Fibroblast of villous mesenchyme (primary cell): ENCODE results near the gene SIGLEC12. TPM values are rescaled to one million over a fixed set of nuclear protein-coding genes. Genes with fewer than 3 reads are reported as not detected.

Experiments used
- DNase-seq: peaks from one replicate; pipeline ENCODE4 v3.0.0-alpha.2; 2010; ENCODE audit warnings: low read depth
- H3K4me3 ChIP-seq: 2 replicates; pipeline ENCODE4 v1.5.1; 2011; ENCODE audit warnings: low read depth, mild to moderate bottlenecking, low read length
- total RNA-seq: library from RNA; depleted of rRNA; stranded (reverse); fragments of >200 nt; gene quantifications from 2 replicates; pipeline ENCODE4 v1.2.3, GENCODE V29; 2012
- TF ChIP-seq, protein P1 (sequence below): IDR thresholded peaks from 2 replicates; pipeline ENCODE4 v1.5.1; 2012; ENCODE audit warnings: low read depth, mild to moderate bottlenecking, low read length; ENCODE audit not compliant: insufficient read depth

SIGLEC12 gene
- total RNA-seq, 1 donor: not detected

DNA sequence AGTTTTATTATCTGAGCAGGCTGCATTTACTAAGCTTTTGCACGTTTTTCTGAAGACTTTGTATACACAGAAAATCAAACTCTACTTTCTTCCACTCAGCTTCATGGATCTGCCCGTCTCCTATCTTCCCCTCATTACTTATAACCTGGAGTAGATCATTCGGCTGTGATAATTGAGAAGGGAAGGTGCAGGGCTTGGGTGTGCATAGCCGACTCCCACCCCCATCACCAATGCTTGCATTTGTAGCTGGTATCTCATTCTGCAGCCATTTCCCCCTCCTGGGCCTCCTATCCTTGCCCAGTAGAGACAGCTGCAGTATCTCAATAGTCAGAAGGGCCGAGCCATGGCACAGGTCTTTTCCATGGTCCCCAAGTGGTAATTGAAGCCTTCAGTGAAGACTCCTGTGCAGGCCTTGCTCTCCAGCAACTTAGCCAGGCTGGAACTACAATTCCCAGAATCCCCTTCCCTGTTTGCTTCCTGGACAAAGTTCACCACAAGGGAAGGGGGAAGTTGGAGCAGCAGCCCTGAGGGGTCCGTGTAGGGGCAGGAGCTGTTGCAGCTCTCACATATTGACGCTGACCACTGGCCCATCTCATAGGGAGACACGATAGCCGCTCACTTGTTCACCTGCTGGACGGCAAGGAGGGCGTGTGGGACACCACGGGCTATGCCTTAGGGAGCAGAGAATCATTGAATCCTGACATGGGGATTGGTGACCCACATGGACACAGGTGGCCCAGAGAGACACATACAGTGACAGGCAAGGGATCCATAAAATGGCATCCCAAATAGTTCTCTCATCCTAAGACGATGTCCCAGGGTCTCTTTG lies 41.2 kb downstream of the SIGLEC12 start:
- TF ChIP-seq, protein P1, sequence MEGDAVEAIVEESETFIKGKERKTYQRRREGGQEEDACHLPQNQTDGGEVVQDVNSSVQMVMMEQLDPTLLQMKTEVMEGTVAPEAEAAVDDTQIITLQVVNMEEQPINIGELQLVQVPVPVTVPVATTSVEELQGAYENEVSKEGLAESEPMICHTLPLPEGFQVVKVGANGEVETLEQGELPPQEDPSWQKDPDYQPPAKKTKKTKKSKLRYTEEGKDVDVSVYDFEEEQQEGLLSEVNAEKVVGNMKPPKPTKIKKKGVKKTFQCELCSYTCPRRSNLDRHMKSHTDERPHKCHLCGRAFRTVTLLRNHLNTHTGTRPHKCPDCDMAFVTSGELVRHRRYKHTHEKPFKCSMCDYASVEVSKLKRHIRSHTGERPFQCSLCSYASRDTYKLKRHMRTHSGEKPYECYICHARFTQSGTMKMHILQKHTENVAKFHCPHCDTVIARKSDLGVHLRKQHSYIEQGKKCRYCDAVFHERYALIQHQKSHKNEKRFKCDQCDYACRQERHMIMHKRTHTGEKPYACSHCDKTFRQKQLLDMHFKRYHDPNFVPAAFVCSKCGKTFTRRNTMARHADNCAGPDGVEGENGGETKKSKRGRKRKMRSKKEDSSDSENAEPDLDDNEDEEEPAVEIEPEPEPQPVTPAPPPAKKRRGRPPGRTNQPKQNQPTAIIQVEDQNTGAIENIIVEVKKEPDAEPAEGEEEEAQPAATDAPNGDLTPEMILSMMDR: no peak
- H3K4me3 ChIP-seq: peak overlapping the region; percentile 38
- DNase-seq: peak; percentile 2

DNA sequence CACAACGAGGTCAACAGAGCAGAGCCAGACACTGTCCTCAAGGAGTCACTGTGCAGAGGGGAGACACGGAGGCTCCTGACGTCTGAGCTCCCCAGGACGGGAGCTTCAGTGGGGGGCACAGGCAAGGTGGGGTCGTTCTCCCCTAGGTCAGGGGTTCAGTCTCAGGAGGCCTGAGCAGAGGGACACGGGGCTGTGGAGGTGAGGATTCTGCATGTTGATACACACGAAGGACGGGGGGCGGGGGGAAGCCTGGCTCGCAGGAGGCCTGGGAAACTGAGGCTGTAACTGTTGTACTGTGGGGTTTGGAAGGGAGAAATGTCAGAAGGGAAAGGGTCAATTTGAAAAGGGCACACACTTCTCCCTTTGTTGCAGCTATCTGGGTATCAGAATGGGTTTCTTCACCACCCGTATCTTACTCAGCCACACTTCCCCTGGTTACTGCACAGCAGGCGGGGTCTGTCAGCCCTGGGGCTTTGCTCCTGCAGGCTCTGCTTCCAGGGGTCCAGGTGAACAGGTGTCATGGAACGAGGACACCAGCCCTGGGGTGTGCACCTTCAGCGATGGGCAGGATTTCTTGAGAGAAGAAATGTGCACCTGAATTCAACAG lies 42.6 kb downstream of the SIGLEC12 start:
- TF ChIP-seq, protein P1: no peak
- no peak for DNase-seq
- H3K4me3 ChIP-seq: no peak overlapping the region

DNA sequence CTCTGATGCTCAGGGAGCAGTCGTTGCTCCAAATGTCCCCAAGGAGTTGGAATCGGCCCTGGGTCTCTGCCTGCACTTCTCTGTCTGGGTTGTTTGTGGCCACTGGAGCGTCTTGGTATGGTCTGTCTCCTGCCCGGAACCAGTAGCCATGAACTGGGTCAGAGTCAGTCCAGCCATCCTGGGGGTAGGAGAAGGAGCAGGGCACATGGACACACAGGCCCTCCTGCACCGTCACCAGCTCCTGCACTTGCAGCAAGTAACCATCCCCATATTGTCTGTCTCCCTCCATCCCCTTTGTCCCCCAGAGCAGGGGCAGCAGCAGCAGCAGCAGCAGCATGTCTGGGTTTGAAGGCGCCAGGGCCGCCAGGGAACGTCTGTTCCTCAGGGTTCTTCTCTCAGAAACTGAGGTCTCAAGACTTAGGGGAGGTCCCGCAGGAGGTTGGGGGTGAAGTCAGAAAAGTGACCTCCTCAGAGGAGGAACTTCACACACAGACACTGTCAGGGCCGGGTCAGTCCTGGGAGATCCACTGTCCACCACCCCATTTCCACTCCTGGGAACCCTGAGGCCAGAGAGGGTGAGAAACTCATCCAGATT lies 43.5 kb downstream of the SIGLEC12 start, which contains the start of gene SIGLEC8:
TSS of gene SIGLEC8 (minus strand) at position 404 of the 595 bp plus-strand sequence. CDS start at position 337, 67 bp downstream.
- H3K4me3 ChIP-seq: no peak within 1 kb of the TSS
- TF ChIP-seq, protein P1: no peak
- DNase-seq: no peak

DNA sequence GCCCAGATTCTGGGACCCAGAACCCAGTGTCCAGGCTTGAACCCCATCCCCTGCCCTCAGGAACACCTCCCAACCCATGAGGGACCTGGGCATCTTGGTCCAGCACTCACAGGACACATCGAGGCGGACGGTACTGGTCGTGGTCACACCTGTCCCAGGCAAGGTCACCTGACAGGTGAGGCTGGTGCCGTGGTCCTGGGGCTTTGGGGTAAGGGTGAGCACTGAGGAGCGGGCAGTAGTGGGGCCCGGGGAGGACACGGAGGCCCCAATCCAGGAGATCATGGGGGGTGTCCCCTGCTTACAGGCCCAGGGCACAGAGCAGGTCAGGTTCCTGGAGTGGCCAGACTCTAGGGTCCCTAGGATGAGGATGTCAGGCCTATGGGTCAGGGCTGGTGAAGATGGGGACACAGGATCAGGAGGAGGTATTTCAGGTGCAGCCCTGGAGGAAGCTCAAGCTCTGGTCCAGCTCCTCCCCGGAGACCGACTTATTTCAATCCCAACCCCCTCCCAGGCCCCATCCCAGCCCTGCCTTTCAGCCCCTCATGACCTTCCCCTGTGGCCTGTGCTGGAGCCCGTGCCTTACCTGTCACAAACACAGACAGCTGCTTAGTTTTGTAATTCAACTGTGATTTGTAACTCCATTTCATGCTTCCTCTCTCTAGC lies 44.1 kb downstream of the SIGLEC12 start:
- TF ChIP-seq, protein P1: no peak
- no peak for DNase-seq

DNA sequence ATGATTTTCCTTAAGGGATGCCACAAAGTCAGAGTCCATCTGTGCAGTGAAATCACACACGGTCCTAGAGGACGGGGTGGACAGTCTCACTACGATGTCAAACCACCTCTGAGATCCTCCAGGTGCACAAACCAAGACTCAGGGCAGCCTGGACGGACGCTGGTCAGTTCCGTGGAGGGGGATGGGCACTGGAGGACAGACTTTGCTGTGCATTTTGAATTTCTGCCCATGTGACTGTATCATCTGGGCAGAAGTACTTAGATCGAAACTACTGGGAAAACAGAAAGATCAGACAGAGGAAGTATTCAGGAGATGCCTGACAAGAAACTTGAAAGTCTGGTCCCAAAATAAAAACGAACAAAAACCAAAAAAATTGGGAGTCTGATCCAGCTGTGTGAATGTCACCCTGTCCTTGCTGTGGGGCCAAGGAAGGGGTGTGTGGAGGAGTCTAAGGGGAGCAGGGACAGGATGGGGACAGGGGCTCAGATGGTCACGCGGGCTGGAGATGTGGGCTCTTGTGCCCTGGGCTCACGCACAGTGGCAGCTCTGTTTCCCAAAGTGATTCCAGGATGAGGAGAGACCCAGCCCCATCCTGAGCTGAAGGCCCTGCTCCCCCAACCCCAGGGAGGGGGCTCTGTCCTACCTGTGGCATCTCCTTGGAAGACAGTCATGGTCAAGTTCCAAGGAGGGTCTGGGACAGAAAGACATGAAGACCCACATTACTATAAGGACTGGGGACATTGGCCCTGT lies 44.9 kb downstream of the SIGLEC12 start:
- DNase-seq: no peak
- H3K4me3 ChIP-seq: no peak overlapping the region
- TF ChIP-seq, protein P1: no peak

More for the DNA sequence above, 44.1 kb downstream of the SIGLEC12 start:
- no peak overlapping the region for H3K4me3 ChIP-seq
